MCF 10A (cell line): ENCODE measurements around the gene CCDC9B. TPM values are rescaled to one million over a fixed set of nuclear protein-coding genes. Genes with fewer than 3 reads are reported as not detected.

ENCODE experiments used
- BruUV-seq: library from RNA; stranded (reverse); fragments of 400-500 nt; replicated peaks from 2 replicates; lab custom pipeline; 2021; lab: Mats Ljungman, UMichigan
- CTCF ChIA-PET: fragments of 300-600 bp; sonication (Branson Sonifier 250); formaldehyde crosslinking; extraction: SDS; loops from one replicate; lab custom pipeline; 2021; ENCODE audit warnings: antibody characterized with exemption, inconsistent platforms; lab: Yijun Ruan, JAX
- POLR2A ChIA-PET: fragments of 300-600, 350-650 bp; sonication (Branson Sonifier 250); formaldehyde crosslinking; extraction: SDS; loops from one replicate; lab custom pipeline; 2020; ENCODE audit warnings: antibody characterized with exemption, inconsistent platforms; lab: Yijun Ruan, JAX
- DNase-seq: peaks from one replicate; pipeline ENCODE4 v3.0.0-alpha.2; 2018; ENCODE audit not compliant: unreplicated experiment
- H3K27ac Mint-ChIP-seq: one replicate; pipeline ENCODE4 v1.8.0; 2022; ENCODE audit warnings: mild to moderate bottlenecking, low read depth, mixed read lengths; ENCODE audit not compliant: unreplicated experiment
- H3K27me3 Mint-ChIP-seq: one replicate; pipeline ENCODE4 v1.8.0; 2022; ENCODE audit warnings: mixed read lengths; ENCODE audit not compliant: insufficient read depth, unreplicated experiment
- H3K36me3 Mint-ChIP-seq: one replicate; pipeline ENCODE4 v1.8.0; 2022; ENCODE audit warnings: mild to moderate bottlenecking, moderate library complexity, mixed read lengths; ENCODE audit not compliant: insufficient read depth, unreplicated experiment
- H3K4me1 Mint-ChIP-seq: one replicate; pipeline ENCODE4 v1.8.0; 2022; ENCODE audit warnings: mixed read lengths; ENCODE audit not compliant: insufficient read depth, unreplicated experiment
- H3K4me3 Mint-ChIP-seq: one replicate; pipeline ENCODE4 v1.8.0; 2022; ENCODE audit warnings: mild to moderate bottlenecking, moderate library complexity, mixed read lengths; ENCODE audit not compliant: unreplicated experiment
- H3K9me3 Mint-ChIP-seq: one replicate; pipeline ENCODE4 v1.8.0; 2022; ENCODE audit warnings: mixed read lengths; ENCODE audit not compliant: unreplicated experiment
- intact Hi-C: fragments of 100-400 bp; cut with micrococcal nuclease; formaldehyde crosslinking; loops from 2 replicates; pipeline ENCODE4 v1.14.1; 2022
- total RNA-seq: library from RNA; stranded (reverse); gene quantifications from 2 replicates; pipeline ENCODE4 v1.2.3, GENCODE V29; 2022
- TF ChIP-seq, protein P1 (sequence below): fragments of 200-600 bp; IDR thresholded peaks from one replicate; pipeline ENCODE4 v1.8.0; 2022; ENCODE audit warnings: antibody characterized with exemption, mild to moderate bottlenecking; ENCODE audit not compliant: unreplicated experiment

The CCDC9B gene
- total RNA-seq, 1 experiment from 2014 or later, result 36.0 TPM

DNA sequence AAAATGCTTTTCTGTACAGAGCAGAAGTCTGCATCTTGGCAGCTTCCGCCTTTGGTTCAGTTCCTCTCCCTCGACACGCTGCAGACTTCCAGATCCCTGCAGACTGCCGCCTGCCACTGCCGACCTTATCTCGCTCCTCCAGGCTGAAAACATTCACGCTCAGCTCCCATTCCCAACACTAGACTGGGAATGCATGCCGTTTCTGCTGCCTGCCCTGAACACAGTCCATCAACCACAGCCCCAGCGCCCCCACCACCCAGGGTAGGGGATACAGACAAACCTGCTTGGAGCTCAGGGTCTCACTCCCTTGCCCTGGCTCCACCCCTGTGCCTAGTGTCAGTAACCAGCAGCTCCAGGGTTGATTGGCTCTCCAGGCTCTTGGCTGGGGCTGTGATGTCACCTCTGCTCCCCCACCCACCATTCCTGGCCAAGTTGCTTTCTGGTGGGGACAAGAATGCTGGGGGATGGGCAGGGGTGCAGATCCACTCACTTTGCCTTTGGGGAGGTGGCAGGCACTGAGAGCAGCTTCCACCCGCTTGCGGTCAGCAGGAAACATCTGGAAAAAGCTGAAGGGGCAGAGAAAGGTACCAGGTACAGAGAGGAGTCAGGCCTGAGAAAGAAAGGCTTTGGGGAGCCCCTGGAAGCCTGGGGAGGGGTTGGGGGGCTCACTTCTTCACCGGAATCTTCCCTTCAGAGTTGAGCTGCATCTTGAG lies 39.1 kb downstream of the CCDC9B start:
- no peaks in the 10 kb centered on the region for H3K36me3 Mint-ChIP-seq
- no peak overlapping the region for H3K4me3 Mint-ChIP-seq
- no peaks in the 10 kb centered on the region for H3K4me1 Mint-ChIP-seq
- no peak for DNase-seq
- BruUV-seq, result no TSS peak
- intact Hi-C loops, result no loop called here
- H3K27me3 Mint-ChIP-seq, result peaks cover 16% of the 10 kb centered on the region
- POLR2A ChIA-PET, result interaction anchor here (1.2 to 1.4 kb wide), 2 partner anchors 9 kb away, joined by 3 to 4 read pairs; no protein-coding TSS in a partner anchor
- TF ChIP-seq, protein P1, sequence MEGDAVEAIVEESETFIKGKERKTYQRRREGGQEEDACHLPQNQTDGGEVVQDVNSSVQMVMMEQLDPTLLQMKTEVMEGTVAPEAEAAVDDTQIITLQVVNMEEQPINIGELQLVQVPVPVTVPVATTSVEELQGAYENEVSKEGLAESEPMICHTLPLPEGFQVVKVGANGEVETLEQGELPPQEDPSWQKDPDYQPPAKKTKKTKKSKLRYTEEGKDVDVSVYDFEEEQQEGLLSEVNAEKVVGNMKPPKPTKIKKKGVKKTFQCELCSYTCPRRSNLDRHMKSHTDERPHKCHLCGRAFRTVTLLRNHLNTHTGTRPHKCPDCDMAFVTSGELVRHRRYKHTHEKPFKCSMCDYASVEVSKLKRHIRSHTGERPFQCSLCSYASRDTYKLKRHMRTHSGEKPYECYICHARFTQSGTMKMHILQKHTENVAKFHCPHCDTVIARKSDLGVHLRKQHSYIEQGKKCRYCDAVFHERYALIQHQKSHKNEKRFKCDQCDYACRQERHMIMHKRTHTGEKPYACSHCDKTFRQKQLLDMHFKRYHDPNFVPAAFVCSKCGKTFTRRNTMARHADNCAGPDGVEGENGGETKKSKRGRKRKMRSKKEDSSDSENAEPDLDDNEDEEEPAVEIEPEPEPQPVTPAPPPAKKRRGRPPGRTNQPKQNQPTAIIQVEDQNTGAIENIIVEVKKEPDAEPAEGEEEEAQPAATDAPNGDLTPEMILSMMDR, result no peak
- CTCF ChIA-PET, result interaction anchor here (0.8 to 2.8 kb wide), 3 partner anchors 8 to 27 kb away, joined by 3 to 12 read pairs (median 4); no protein-coding TSS in a partner anchor
- H3K27ac Mint-ChIP-seq, result no peak overlapping the region
- peaks cover 7% of the 10 kb centered on the region for H3K9me3 Mint-ChIP-seq

DNA sequence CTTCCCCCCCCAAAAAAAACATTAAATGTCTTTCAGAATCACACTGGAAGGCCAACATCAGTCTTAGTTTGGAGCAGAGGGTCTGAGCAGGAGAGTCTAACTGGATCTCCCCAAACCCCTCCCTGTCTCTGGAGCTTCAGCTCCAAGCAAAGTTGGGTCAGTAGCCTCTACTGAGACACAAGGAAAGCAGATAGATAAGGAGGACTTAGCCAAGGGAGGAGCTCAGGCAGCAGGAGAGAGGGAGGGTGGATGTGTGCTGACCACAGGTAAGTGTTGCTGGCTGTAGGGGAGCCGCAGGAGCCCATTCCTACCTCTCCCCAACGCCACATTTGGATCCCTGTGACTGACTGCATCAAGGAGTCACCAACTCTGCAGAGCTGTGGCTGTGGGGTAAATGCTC lies 40.0 kb downstream of the CCDC9B start:
- no peaks in the 10 kb centered on the region for H3K36me3 Mint-ChIP-seq
- no peaks in the 10 kb centered on the region for H3K4me1 Mint-ChIP-seq
- peaks cover 24% of the 10 kb centered on the region for H3K27me3 Mint-ChIP-seq
- CTCF ChIA-PET, result interaction anchor here (1.0 to 2.8 kb wide), 2 partner anchors 9 to 26 kb away, joined by 4 to 12 read pairs; no protein-coding TSS in a partner anchor
- H3K9me3 Mint-ChIP-seq, result peaks cover 7% of the 10 kb centered on the region
- H3K27ac Mint-ChIP-seq, result no peak overlapping the region
- BruUV-seq, result no TSS peak
- TF ChIP-seq, protein P1, result no peak
- DNase-seq, result no peak
- H3K4me3 Mint-ChIP-seq, result no peak overlapping the region
- POLR2A ChIA-PET, result no interaction called here
- intact Hi-C loops, result no loop called here

DNA sequence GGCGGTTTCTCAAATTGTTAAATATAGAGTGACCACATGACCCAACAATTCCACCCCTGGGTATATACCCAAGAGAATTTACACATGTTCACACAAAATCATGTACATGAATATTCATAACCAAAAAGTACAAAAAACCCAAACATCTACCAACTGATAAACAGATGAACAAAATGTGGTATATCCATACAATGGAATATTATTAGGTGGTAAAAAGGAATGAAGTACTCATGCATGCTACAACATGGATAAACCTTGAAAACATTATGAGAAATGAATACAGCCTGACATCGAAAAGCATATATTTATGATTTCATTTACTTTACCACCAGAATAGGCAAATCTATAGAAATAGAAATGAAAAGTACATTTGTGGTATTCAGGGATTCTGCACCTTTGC lies 40.4 kb downstream of the CCDC9B start:
- TF ChIP-seq, protein P1, result no peak
- ChIA-PET POLR2A (no interaction called here), CTCF (interaction anchor here (1.0 kb wide), 1 partner anchor 9 kb away, joined by 4 read pairs; no protein-coding TSS in a partner anchor)
- DNase-seq, result no peak
- peaks cover 28% of the 10 kb centered on the region for H3K27me3 Mint-ChIP-seq
- intact Hi-C loops, result no loop called here
- H3K27ac Mint-ChIP-seq, result no peak overlapping the region
- H3K4me1 Mint-ChIP-seq, result no peaks in the 10 kb centered on the region
- no peak overlapping the region for H3K4me3 Mint-ChIP-seq
- no peaks in the 10 kb centered on the region for H3K36me3 Mint-ChIP-seq
- H3K9me3 Mint-ChIP-seq, result peaks cover 7% of the 10 kb centered on the region
- no TSS peak for BruUV-seq

DNA sequence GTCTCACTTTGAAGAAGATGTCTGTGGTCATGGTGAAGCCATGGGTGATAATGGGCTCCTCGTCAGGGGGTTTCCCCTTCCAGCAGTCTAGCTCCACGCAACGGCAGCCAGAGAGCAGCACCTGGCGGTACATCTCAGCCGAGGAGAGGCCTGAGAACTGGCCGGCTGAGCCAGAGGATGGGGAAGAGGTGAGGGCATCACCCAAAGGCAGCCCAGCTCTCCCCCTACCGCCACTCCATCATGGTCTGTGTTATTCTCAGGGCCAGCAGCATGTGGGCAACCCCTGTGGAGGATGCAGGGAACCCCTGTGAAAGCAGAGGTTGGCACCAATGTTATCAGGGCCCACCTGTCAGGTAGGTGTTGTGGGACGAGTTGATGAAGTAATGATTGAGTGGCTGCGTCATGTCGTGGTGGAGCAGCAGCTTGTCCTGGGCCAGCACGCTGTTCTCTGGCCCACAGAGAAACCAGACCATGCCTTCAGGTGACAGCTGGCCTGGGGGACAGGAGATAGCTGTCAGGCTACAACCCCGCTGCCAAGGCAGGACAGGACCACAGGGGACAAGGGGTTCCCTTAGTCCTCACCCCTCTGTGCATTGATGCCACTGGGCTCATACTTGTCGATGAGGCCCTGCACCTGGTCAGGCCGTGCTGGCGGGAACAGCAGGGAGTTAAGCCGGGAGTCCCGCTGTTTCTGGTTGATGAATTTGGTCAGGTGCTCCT lies 42.4 kb downstream of the CCDC9B start:
- BruUV-seq, result no TSS peak
- intact Hi-C loops, result no loop called here
- POLR2A ChIA-PET, result interaction anchor here (0.9 kb wide), 1 partner anchor 12 kb away, joined by 3 read pairs; no protein-coding TSS in a partner anchor
- Mint-ChIP-seq H3K4me3 (no peak overlapping the region), H3K27me3 (peaks cover 19% of the 10 kb centered on the region), H3K4me1 (no peaks in the 10 kb centered on the region), H3K27ac (no peak overlapping the region), H3K9me3 (peaks cover 7% of the 10 kb centered on the region), H3K36me3 (no peaks in the 10 kb centered on the region)
- TF ChIP-seq, protein P1, result no peak
- CTCF ChIA-PET, result interaction anchor here (0.5 to 0.6 kb wide), 3 partner anchors 46 to 190 kb away, joined by 3 read pairs; partner anchors contain the start of gene BMF
- no peak for DNase-seq
